Spleen (tissue), 11 donors: ENCODE measurements around the gene ZNF436. TPM values are rescaled to one million over a fixed set of nuclear protein-coding genes. Genes with fewer than 3 reads are reported as not detected.
A peak's percentile ranks its signal among the peaks of the same experiment; 100 is the strongest.

Source experiments
- DNase-seq: peaks from one replicate; pipeline ENCODE4 v3.0.0-alpha.2; 2020
- H3K27ac ChIP-seq, 8 donors: fragments of 200-600 bp; sonication (generic) in 7 of 8; 1 replicate in 4 of 8; 2 replicates in 4 of 8; pipeline versions ENCODE4 v1.5.0 to v1.8.0; 2016 to 2021; ENCODE audit warnings: inconsistent platforms in 4 of 8, mild to moderate bottlenecking in 4 of 8, moderate library complexity in 1 of 8
- H3K27me3 ChIP-seq, 7 donors: fragments of 200-600 bp; sonication (generic) in 6 of 7; replicated peaks in 1 of 7; 1 replicate in 4 of 7; 2 replicates in 3 of 7; pipeline versions ENCODE4 v1.5.0 to v1.8.0; 2016 to 2021; ENCODE audit warnings: inconsistent platforms in 3 of 7, mild to moderate bottlenecking in 1 of 7
- H3K36me3 ChIP-seq, 6 donors: fragments of 200-600 bp; sonication (generic) in 5 of 6; 1 replicate in 4 of 6; 2 replicates in 2 of 6; pipeline versions ENCODE4 v1.5.0 to v1.8.0; 2016 to 2021; ENCODE audit warnings: inconsistent platforms in 2 of 6
- H3K4me1 ChIP-seq, 6 donors: fragments of 200-600 bp; sonication (generic) in 5 of 6; 1 replicate in 3 of 6; 2 replicates in 3 of 6; pipeline versions ENCODE4 v1.5.0 to v1.8.0; 2016 to 2021; ENCODE audit warnings: inconsistent platforms in 3 of 6
- H3K4me3 ChIP-seq, 8 donors: fragments of 200-600 bp; sonication (generic) in 7 of 8; 1 replicate in 4 of 8; 2 replicates in 4 of 8; pipeline versions ENCODE4 v1.5.0 to v1.8.0; 2016 to 2021; ENCODE audit warnings: inconsistent platforms in 4 of 8, mild to moderate bottlenecking in 4 of 8, moderate library complexity in 2 of 8
- H3K9me3 ChIP-seq, 8 donors: fragments of 200-600 bp; sonication (generic) in 7 of 8; 1 replicate in 4 of 8; 2 replicates in 4 of 8; pipeline versions ENCODE4 v1.5.0 to v1.8.0; 2016 to 2021; ENCODE audit warnings: inconsistent platforms in 4 of 8
- POLR2A ChIP-seq, 3 donors: fragments of 450-650 bp; IDR thresholded peaks; one replicate each; pipeline ENCODE4 v1.5.1; 2017; ENCODE audit warnings: antibody characterized with exemption in 3 of 3, mild to moderate bottlenecking in 1 of 3
- POLR2AphosphoS5 ChIP-seq, 3 donors: sonication (generic); formaldehyde crosslinking; IDR thresholded peaks; one replicate each; pipeline ENCODE4 v1.5.1; 2017; ENCODE audit warnings: antibody characterized with exemption in 3 of 3
- WGBS, 5 donors: extraction: QIAGEN DNeasy Blood & Tissue Kit in 3 of 5; methylation state at CpG; one replicate each; pipeline versions ENCODE4 v1.1.5 to v1.1.7; 2013 to 2018; 5-methylcytosine and 5-hydroxymethylcytosine counted together
- intact Hi-C: fragments of 100-400 bp; cut with DNase I; formaldehyde crosslinking; loops from one replicate; pipeline ENCODE4 v1.15.0; 2023; ENCODE audit warnings: low total_unique reads
- polyA plus RNA-seq, 3 donors: library from polyadenylated mRNA; stranded (reverse); fragments of 200-250 nt; gene quantifications; one replicate each; pipeline ENCODE4 v1.2.1, GENCODE V29; 2013
- total RNA-seq, 7 donors: library from RNA; depleted of rRNA in 3 of 7; stranded (reverse); fragments of >200 nt in 3 of 7; fragmentation: NEBNext Ultra II Directional in 4 of 7; extraction: Animal tissue kit (Norgen Biotek cat#: 25700) in 4 of 7; gene quantifications; one replicate each; pipeline versions ENCODE4 v1.1.0 to v1.2.1, GENCODE V29; 2016 to 2021
- TF ChIP-seq, protein P1 (sequence below), 11 experiments: fragments of 200-600 bp in 7 of 11; fragments of 450-650 bp in 4 of 11; sonication (generic) in 4 of 11; IDR thresholded peaks in 8 of 11; conservative IDR thresholded peaks in 3 of 11; 1 replicate in 7 of 11; 2 replicates in 4 of 11; pipeline versions ENCODE4 v1.4.0 to v1.8.0; 2016 to 2021; ENCODE audit warnings: antibody characterized with exemption in 11 of 11, inconsistent platforms in 4 of 11, mild to moderate bottlenecking in 1 of 11
- donor health status: healthy with polysubstance abuse.
- donor health status: DM: no; HTN: no; CAD: no; lungs with moderate emphysema.
- donor health status: DM: no; HTN: no; CAD: no.
- donor health status: Bipolar disorder and iron deficiency.
- donor health status: healthy.
- donor health status: DM: no; HTN: no; CAD: no.
- donor health status: DM: yes; HTN: yes; CAD: no.

The ZNF436 gene
- total and polyA plus RNA-seq, 10 donors: 2.8 to 32.1 (median 18.5) TPM

DNA sequence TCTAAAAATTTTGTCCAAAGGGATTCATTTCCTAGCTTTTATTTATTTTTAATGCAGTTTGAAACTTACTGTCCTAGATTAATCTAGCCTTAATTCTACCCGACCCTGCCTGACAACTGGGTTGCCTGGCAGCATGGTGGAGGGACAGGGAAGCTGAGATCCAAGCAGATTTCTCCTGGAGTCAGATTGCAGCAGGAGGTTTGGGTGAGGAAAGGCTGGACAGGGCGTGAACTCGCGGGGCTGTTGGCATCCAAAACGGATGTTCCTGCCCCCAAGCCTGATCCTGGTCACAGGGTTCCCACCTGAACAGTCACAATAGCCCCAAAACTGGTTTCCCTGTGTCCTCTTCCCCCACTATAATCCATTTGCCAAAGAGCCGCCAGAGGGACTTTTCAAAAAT lies 31.7 kb upstream of the ZNF436 start:
- intact Hi-C loops: no loop called here
- Histone ChIP-seq H3K27me3 (no peaks in the 10 kb centered on the region), H3K9me3 (no peaks in the 10 kb centered on the region), H3K4me1 (peaks cover 14 to 51% (median 27%) of the 10 kb centered on the region in 6 donors), H3K27ac (peak overlapping the region in 3 of 8 donors; percentile 26 to 64 (median 50)), H3K36me3 (no peaks in the 10 kb centered on the region), H3K4me3 (no peak overlapping the region)
- DNase-seq: no peak
- TF ChIP-seq POLR2AphosphoS5 (IDR thresholded peaks at IDR 0.05) (no peak), POLR2A (IDR thresholded peaks at IDR 0.05) (no peak)
- TF ChIP-seq, protein P1, sequence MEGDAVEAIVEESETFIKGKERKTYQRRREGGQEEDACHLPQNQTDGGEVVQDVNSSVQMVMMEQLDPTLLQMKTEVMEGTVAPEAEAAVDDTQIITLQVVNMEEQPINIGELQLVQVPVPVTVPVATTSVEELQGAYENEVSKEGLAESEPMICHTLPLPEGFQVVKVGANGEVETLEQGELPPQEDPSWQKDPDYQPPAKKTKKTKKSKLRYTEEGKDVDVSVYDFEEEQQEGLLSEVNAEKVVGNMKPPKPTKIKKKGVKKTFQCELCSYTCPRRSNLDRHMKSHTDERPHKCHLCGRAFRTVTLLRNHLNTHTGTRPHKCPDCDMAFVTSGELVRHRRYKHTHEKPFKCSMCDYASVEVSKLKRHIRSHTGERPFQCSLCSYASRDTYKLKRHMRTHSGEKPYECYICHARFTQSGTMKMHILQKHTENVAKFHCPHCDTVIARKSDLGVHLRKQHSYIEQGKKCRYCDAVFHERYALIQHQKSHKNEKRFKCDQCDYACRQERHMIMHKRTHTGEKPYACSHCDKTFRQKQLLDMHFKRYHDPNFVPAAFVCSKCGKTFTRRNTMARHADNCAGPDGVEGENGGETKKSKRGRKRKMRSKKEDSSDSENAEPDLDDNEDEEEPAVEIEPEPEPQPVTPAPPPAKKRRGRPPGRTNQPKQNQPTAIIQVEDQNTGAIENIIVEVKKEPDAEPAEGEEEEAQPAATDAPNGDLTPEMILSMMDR (IDR thresholded peaks at IDR 0.05 in 8 of 11, conservative IDR thresholded peaks at IDR 0.05 in 3 of 11): no peak
- 77 to 87% (median 84%) methylated on average over 6 of the region's 6 CpGs for WGBS, 5 donors

DNA sequence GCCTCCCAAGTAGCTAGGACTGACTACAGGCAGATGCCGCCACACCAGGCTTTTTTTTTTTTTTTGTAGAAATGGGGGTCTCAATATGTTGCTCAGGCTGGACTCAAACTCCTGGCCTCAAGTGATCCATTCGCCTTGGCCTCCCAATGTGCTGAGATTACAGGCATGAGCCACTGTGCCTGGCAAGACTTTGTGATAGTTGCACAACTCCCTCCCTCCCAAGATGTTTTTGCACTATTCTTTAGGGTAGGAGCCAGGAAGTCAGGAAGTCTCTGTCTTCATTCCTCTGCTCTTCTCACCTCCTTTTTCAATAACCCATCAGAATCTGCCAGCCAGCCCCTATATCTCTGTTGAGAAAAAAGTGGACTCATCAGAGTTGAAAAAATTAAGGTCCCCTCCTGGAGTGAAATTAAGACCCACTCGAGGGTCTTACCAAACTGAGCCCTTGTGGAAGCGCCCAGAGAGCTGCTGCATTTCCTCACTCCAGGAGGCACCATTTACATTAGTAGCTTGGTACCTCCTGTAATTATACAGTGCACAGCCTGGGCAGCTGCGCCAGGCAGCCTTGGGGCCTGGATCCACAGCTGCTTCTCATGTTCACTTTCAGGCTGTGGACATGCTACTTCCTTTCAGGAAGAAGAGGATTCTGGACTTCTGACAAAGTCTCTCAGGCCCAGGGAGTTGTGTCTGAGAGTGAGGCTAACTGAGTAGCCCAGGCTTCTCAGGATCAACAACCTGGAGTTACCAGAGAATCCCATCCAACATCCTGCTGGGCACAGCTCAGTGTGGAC lies 30.9 kb upstream of the ZNF436 start:
- Histone ChIP-seq H3K9me3 (no peaks in the 10 kb centered on the region), H3K27me3 (no peaks in the 10 kb centered on the region), H3K36me3 (no peaks in the 10 kb centered on the region), H3K4me3 (no peak overlapping the region), H3K27ac (peak overlapping the region in 4 of 8 donors; percentile 16 to 50 (median 30)), H3K4me1 (peaks cover 14 to 53% (median 32%) of the 10 kb centered on the region in 6 donors)
- intact Hi-C loops: no loop called here
- TF ChIP-seq, protein P1 (IDR thresholded peaks at IDR 0.05 in 8 of 11, conservative IDR thresholded peaks at IDR 0.05 in 3 of 11): no peak
- peak in 1 of 3 donors; percentile 21 for TF ChIP-seq POLR2AphosphoS5 (IDR thresholded peaks at IDR 0.05)
- DNase-seq: no peak
- WGBS, 5 donors: 76 to 89% (median 82%) methylated on average over 5 of the region's 5 CpGs

DNA sequence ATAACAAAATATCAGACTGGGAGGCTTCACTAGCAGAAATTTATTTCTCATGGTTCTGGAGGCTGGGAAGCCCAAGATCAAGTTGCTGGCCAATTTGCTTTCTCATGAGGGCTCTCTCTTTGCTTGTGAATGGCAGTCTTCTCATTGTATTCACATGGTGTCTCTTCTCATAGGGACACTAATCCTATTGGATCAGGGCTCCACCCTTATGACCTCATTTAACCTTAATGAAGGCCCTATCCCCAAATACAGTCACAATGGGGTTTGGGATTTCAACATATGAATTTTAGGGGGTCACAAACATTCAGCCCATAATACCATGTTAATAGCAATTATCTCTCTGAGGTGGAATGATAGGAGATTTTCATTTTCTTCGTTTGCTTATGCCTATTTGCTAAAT lies 29.6 kb upstream of the ZNF436 start:
- Histone ChIP-seq H3K4me3 (no peak overlapping the region), H3K27me3 (no peaks in the 10 kb centered on the region), H3K27ac (no peak overlapping the region), H3K4me1 (peaks cover 11 to 54% (median 37%) of the 10 kb centered on the region in 6 donors), H3K36me3 (no peaks in the 10 kb centered on the region), H3K9me3 (no peaks in the 10 kb centered on the region)
- intact Hi-C loops: no loop called here
- WGBS, 5 donors: 85 to 91% (median 90%) methylated on average over 1 of the region's 1 CpG
- no peak for DNase-seq
- TF ChIP-seq POLR2A (IDR thresholded peaks at IDR 0.05) (no peak), POLR2AphosphoS5 (IDR thresholded peaks at IDR 0.05) (no peak)
- TF ChIP-seq, protein P1 (IDR thresholded peaks at IDR 0.05 in 8 of 11, conservative IDR thresholded peaks at IDR 0.05 in 3 of 11): no peak

DNA sequence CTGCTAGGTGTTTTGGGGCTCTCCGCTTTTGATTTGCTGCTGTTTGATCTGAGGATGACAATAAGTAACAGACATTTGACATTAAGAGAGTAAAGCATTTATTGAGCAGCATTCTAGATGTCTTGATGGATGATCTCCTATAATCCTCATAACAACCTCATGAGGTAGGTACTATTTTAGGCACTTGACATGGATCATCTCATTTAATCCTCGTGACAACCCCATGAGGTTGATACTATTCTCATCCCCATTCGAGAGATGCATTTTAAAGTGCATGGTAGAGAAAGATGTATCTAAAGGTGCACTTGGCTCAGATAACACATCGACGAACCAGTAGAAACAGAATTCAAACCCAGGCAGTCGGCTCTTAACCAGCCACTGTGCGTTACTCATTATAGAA lies 28.3 kb upstream of the ZNF436 start:
- no peaks in the 10 kb centered on the region for H3K9me3 ChIP-seq
- no peak overlapping the region for H3K27ac ChIP-seq
- H3K36me3 ChIP-seq: no peaks in the 10 kb centered on the region
- H3K4me3 ChIP-seq: no peak overlapping the region
- intact Hi-C loops: no loop called here
- DNase-seq: no peak
- H3K27me3 ChIP-seq: peaks cover 0 to 6% (median 0%) of the 10 kb centered on the region in 7 donors
- peaks cover 0 to 41% (median 30%) of the 10 kb centered on the region in 6 donors for H3K4me1 ChIP-seq
- 89 to 96% (median 94%) methylated on average over 7 of the region's 7 CpGs for WGBS, 5 donors
- TF ChIP-seq, protein P1 (IDR thresholded peaks at IDR 0.05 in 8 of 11, conservative IDR thresholded peaks at IDR 0.05 in 3 of 11): no peak
- no peak for TF ChIP-seq POLR2A (IDR thresholded peaks at IDR 0.05)
- TF ChIP-seq POLR2AphosphoS5 (IDR thresholded peaks at IDR 0.05): no peak
